Activated CD4-positive, CD25-positive, alpha-beta regulatory T cell treated with anti-CD3 and anti-CD28 coated beads, Interleukin-2, amount 50 U/mL, for 16 hours (primary cell): ENCODE data around the gene ZBTB37.
"Not testable (repeated sequence)": the region's sequence is repeated elsewhere in the genome, so short reads cannot be mapped to it uniquely, and the experiment has no call there.

ENCODE experiments used
- DNase-seq: peaks from one replicate; pipeline ENCODE4 v3.0.0-alpha.2; 2020; ENCODE audit warnings: low read depth, low spot score

The ZBTB37 gene, protein sequence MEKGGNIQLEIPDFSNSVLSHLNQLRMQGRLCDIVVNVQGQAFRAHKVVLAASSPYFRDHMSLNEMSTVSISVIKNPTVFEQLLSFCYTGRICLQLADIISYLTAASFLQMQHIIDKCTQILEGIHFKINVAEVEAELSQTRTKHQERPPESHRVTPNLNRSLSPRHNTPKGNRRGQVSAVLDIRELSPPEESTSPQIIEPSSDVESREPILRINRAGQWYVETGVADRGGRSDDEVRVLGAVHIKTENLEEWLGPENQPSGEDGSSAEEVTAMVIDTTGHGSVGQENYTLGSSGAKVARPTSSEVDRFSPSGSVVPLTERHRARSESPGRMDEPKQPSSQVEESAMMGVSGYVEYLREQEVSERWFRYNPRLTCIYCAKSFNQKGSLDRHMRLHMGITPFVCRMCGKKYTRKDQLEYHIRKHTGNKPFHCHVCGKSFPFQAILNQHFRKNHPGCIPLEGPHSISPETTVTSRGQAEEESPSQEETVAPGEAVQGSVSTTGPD

DNA sequence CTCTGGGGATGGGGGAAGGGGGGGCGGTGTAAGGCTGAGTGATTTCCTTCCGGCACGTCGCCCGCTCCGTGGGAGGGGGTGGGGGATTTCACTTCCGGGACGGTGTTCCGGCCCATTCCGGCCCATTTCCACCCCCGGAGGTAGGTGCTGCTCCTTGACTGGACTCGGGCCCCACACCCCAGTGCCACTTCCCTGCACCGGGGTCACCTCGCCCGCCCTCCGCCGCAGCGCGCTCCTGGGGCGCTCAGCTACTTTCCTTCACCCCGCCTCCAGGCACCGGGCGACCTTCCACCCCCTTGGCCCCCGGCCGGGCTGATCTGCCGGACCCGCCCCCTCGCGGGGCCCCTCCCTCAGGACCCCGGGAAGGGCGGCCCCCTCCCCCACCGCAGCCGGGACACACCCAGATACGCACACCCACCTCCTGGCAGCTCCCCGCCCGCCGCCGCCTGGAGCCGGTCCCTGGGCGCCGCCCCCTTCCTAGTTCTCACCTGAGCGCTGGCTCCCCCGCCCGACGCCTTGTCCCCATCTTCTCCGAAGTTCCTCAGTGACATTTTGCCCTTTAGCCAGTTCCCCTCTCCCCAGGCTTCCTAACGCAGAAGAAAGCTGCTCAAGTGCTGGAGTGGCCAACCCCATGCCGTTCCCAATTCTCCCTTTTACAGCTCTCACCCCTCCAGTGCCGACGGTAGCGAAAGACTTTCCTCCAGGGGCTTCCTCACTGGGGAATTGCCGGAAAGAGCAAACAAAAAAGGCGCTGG, at the start of gene ZBTB37:
ZBTB37 (plus strand) TSS at position 115 of the 755 bp plus-strand sequence. CDS start 1,846 bp downstream, outside the sequence.
- peak; percentile 81 for DNase-seq

DNA sequence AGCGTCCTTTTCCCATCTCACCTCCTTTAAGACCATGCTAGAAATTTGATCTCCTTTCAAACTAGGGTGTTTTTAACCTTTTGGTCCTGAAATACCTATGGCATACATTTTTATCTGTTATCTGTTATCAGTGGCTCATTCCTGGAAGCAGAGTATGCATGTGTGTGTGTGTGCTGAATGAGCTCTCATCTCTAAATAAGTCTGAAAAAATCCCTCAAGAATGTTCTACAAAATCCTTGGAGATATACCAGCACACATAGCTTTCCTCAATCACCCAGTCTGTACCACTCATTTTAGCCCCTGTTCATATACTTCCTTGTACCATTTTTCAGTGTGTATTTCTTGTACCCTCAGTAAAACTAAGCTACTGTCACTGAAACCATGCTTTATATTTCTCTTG, 49.7 kb upstream of the ZBTB37 start:
- no peak for DNase-seq

DNA sequence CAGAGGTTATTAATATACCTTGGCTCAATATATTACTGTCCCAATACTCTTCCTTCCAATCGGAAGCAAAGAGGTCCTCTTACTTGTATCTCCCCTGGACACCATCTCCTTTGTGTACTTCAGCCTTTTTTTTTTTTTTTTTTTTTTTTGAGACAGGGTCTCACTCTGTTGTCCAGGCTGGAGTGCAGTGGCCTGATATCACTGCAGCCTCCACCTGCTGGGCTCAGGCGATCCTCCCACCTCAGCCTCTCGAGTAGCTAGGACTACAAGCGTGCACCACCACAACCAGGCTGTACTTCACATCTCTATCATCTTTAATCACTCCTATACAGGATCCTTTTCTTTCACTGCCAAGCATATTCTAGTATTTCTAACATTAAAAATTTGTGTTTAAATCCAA, 46.5 kb upstream of the ZBTB37 start:
- no peak for DNase-seq

DNA sequence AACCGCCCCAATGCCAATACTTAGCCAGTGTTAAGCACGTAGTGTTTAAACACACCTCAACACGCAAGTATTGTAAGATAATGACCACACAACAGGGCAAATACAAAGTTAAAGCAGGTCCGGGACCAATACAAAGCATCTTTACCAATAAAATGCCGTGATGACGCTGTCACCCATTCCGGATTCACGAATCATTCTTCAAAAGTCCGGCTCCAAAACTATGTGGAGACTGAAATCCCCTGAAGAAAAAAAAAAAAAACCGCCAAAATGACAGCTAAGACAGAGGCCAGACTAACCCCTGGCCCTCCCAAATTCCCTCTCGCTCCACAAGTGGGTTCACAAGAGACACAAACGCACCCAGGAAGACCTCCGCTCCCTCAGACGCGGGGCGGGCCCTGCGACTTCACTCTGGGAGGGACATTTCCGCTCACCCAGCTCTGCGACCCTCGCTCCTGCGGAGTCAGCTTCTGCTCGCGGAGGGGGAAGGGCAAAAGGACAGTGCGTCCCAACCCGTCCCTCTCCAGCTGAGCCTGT, 44.3 kb upstream of the ZBTB37 start:
- DNase-seq: no peak

DNA sequence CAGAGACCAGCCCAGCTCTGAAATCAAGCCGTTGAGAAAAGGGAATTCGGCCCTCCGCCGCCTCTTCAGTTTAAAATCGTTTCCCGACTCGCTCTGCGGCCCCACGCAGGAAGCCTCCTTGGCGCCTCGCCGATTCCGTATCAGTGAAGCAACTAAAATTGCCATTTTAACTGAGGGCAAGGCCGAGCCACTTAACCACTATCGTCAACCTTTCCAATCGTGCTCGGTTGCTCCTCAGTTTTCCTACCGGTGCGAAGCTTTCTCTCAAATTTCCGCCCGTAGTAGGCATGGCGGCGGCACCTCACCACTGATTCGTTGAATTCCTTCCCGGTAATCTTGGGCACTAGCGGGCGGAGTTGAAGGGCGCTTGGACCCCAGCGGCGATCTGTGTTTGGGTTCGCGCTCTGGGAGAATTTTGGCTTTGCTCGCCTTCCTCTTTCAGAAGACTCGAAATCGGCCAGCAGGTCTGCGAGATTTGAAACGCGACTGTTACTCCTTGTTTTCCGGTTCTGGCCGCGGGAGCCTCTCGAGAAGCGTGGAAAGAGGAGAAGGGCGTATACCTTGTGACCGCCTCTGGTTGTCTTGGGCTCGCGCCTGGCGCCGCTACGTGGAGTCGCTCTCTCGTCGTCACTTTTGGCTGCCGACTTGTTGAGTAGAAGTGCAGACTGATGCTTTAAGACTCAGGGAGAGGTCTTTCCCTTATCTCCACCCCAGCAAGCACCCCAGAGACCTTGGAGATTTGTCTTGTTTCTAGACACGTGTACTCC, 43.7 kb upstream of the ZBTB37 start, which contains the start of the genes CENPL and DARS2:
CENPL (minus strand) TSS at position 569 of the 767 bp plus-strand sequence. CDS start 13,584 bp downstream, outside the sequence.
DARS2 (plus strand) TSS at position 359 of the 767 bp plus-strand sequence. CDS start 557 bp downstream, outside the sequence.
- peak; percentile 84 for DNase-seq

DNA sequence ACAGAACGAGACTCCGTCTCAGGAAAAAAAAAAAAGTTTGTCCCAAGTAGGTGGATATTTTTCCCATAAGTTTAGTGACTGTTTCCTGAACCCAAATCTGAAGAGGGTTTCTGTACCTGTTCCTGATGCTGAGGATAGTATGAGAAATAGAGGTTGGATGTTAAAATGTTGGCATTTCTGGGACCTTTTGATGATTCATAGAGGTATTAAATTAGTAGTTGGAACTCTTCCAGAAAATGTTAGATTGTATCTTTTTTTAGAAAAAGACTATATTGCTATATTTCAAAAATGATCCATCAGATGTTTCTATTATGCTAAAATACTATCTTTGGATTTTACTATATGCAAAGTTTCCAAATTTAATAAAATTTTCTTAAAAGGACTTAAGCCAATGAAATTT, 40.6 kb upstream of the ZBTB37 start:
- DNase-seq: no peak

DNA sequence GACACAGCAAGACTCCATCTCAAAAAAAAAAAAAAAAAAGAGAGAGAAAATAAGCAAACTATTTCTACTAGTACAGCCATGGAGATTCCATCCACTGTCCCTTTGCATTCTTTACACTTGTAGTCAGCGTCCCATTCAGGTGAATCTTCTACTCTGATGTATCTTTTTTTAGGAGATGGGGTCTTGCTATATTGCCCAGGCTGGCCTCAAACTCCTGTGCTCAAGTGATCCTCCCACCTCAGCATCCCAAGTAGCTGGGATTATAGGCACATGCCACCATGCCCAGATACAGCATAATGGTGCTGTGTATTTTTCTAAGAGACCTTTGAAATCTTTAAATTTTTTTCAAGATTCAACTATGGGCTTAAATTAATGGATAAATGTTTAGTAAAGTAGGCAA, 35.4 kb upstream of the ZBTB37 start:
- DNase-seq: no peak

DNA sequence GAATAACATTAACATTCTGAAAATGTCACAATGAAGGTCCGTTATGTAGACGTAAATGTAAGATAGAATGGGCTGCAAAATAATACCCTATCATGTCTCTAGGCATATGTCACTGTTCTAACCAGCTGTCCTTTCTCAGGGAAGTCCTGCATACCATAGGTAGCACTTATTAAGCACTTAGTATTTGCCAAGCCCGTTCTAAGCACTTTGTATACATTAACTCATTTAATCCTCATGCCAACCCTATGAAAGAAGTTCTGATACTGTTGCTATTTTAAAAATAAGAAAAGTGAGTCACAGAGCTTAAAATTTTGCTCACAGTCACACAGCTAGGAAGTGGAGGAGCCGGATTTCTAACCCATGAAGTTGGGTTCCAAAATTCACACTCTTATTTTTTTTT, 16.1 kb upstream of the ZBTB37 start:
- DNase-seq: no peak

DNA sequence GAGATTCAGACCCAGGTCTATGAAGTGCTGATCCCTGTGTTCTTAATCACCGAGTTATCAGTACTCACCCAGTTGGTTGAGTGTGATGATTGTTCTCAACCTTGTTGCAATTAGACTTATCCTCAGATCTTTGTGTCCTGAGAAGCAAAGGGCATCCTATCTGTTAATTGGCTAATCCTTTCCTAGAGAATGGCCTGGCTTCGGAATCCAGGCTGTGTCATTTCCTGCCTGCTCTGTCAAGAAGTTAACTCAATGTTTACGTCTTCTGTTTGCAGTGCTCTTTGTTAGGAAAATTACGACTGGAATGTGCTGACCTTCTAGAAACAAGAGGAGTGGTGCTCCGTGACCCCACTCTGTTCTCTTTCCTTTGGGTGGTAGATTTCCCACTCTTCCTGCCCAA, 15.1 kb upstream of the ZBTB37 start:
- DNase-seq: no peak

DNA sequence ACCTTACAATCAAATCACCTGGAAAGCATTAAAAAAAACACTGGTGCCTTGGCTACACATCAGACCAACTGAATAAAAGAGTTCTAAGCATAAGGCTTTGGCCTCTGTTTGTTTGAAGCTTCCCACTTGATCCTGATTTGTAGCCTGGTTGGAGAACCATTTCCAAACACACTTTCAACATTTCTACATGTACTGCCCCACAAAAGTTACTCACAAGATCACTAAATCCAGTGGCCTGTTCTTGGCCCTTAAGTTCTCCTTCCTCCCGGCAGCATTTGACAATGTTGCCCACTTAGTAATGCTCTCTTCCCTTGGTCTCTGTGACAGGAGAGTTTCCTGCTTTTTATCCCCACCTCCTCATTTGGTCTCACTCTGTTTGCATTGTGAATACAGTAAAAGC, 12.2 kb upstream of the ZBTB37 start:
- DNase-seq: no peak

DNA sequence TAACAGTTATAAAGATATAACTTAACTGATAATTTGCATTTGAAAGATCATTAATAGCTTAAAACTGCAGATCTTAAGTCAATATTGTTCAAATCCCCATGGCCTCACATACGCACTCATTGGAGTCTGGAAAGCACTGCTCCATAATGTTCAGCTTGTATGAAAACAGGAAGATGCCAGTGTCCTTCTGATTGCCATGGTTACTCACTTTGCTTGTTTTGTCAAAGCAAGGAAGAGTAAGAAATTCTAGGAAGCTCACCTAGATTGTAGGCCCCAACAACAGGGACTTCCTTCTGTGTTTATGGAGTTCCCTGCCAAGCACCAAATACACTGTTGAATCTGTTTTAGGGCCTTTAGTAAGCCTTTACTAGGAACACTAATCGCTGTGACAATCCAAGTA, 11.3 kb upstream of the ZBTB37 start:
- DNase-seq: no peak

DNA sequence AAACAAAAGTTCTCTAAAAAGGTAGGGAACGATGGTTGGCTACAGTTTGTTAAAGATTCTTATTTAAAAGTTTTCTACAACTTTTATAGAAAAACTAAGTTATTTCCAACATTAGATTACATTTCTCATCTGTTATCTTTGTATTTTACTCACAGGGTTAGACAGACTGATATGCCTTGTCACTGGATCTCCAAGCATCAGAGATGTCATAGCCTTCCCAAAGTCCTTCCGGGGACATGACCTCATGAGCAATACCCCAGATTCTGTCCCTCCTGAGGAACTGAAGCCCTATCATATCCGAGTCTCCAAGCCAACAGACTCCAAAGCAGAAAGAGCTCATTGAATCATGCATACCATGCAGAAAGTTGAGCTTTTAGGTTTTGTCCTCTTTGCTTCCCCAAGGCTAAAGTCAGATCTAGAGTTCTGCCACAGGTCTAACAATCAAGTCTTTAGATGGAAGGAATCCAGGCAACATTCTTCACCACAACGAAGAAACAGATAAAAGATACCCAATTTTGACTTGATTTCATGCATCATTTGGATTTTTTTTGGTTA, 10.7 kb upstream of the ZBTB37 start:
- DNase-seq: no peak

DNA sequence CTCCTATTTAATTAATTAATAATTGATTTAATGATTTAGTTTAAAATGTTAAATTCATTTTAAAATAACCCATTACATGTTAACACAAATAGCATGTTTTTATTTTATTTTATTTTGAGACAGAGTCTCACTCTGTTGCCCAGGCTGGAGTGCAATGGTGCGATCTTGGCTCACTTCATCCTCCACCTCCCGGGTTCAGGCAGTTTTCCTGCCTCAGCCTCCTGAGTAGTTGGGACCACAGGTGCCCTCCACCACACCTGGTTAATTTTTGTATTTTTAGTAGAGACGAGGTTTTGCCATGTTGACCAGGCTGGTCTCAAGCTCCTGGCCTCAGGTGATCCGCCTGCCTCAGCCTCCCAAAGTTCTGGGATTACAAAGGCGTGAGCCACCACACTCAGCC, 8.6 kb upstream of the ZBTB37 start:
- DNase-seq: not testable (repeated sequence)

DNA sequence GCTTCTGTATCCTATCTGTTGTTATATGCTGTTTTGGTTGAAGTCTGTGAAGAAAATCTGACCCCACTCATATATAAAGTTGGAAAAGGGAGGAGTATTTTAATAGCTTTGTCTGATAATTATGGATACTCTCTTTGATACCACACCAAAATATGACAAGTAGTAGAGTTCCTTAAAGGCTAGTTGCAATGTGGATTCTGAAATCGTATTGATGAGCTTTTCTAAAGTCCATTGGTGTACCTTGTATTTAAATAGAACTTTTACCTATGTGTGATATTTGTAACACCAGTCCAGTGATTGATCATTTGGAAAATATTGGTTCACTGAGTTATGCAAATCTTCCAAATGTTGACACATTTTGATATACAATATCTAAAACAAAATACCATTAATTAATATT, 8.1 kb upstream of the ZBTB37 start:
- no peak for DNase-seq

DNA sequence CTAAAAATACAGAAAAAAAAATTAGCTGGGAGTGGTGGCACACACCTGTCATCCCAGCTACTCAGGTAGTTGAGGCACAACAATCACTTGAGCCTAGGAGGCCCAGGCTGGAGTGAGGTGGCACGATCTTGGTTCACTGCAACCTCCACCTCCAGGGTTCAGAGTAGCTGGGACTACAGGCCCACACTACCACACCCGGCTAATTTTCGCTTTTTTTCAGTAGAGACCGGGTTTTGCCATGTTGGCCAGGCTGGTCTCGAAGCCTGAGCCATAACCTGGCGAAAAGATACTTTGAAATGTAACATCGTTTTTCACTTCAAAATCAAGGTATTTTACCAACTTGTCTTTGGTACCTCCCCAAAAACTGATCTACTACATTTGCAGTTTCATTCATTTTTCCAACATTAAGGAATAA, 6.4 kb upstream of the ZBTB37 start:
- DNase-seq: no peak

DNA sequence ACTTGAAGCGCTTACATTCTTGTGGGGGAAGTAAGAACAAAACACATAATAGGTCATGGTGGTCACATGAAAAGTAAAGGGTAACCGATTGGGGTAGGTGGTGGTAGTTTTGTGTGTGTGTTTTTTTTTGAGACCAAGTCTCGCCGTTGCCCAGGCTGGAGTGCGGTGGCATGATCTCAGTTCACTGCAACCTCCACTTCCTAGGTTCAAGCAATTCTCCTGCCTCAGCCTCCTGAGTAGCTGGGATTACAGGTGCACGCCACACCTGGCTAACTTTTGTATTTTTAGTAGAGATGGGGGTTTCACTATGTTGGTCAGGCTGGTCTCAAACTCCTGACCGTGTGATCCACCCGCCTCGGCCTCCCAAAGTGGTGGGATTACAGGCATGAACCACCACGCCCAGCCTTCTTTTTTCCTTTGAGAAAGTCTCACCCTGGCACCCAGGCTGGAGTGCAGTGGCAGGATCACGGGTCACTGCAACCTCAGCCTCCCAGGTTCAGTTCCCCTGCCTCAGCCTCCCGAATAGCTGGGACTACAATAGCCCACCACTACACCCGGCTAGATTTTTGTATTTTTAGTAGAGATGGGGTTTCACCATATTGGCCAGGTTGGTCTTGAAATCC, 5.9 kb upstream of the ZBTB37 start:
- DNase-seq: not testable (repeated sequence)

DNA sequence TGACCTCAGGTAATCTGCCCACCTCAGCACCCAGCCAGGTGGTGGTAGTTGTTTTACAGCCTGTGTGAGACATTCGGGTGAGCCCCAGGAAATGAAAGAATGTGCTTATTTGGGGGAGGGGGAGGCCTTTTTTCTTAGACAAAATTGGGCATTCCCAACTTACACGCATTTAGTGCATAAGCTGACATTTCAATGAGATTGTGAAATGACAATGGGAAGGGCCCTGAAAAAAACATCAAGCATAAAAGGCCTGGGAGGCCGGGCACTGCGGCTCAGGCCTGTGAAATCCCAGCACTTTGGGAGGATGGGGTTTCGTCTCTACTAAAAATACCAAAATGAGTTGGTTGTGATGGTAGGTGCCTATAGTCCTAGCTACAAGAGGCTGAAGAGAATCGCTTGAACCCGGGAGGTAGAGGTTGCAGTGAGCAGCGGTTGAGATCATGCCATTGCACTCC, 5.4 kb upstream of the ZBTB37 start:
- DNase-seq: no peak

DNA sequence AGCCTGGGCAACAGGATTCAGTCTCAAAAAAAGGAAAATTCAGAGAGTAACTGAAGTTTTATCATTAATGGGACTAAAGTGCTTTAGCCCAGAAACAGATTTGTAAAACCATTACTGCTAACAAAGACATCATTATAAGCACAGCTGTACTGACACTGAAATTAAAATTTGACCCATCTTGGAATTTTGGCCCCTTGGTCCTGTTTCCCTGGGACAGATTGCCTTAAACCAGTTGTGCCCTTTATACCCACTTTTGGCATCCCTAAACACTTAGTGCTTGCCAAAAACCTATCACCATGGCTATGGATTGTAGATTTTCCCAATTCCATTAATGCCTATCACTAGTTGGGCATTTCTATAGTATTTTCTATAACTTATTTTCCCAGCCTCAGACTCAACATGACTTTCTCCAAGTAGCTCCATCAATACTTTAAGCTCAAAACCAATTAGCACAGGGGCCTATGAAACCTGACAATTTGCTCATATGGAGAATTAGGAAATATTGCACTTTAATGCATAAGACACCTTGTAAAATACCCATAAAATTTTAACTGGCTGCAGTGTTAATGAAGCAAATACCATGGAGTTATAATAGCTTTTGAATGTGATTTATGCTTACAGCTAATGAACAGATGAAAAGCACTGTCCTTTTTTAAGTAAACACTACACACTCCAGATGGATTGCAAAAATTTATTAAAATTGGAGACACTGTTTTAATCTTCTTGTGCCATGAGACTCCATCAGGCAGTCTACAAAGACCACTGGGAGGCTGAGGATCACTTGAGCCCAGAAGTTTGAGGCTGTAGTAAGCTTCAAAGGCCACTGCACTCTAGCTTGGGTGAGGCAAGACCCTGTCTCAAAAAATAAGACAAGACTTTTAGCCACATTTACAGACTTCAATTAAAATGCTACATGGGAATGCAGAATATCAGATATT, 4.7 kb upstream of the ZBTB37 start:
- DNase-seq: no peak

DNA sequence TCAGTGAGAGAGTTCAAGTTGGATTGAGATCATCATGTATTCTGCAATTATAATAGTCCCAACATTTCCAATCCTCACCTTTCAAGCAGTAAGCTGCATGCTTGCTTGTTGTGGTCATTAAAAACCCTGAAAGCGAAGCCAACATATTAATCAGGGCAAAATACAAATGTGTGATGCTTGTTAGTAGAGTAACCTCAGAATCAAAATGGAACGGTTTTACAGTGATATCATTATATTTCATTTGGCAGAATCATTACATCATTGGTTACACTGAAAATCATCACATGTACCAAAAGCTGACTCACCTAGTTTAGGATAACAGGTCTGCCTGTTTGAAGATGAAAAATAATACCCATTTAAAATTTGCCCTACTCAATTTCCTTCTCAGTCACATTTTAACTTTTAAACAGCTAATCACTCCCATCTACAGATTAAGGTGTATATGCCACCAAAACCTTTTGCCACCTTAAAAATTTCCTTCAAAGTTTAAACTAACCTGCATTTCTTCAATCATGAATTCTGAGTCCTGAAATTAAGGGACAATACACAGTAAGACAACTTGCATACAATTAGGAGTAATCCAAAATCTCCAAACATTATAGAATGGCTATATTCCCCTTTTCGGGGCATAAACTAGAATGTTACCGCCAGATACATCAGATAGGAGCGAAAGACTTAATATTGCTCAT, 3.9 kb upstream of the ZBTB37 start:
- no peak for DNase-seq
